ENCODE results near the gene TERT.

DNA sequence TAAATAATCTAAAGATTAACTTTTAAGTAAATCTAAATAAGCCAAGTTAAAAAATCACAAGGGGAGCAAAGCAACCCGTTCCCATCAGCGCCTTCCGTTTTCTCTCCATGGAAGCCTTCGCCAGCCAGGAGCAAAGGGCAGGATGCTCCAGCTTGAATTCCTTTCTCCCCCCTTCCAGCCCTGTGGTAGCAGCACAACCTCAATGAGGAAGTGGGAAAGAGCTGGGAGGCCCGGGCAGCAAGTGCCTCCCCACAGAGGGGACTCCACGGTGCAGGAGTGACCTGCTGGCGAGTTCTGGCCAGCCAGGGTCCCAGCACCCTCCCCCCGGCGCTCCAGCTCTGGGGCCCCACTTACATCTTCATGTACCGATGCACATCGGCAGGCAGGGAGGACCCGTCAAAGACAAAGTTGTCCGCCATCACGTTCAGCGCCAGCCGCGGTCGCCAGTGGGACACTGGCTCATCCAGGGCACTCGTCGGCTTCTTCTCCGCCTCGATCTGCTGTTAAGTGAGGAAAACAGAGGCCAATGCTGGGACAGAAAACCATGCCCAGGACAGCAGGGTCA lies 43.7 kb upstream of the TERT start:
- TF ChIP-seq POLR2A (IDR thresholded peaks at IDR 0.05; ENCODE audit: low read length) (no peak), GATA1 (IDR thresholded peaks at IDR 0.05; ENCODE audit: low read depth, low read length) (no peak)
